ENCODE measurements around the gene PTPRE.
A peak's percentile ranks its signal among the peaks of the same experiment; 100 is the strongest.

The PTPRE gene

DNA sequence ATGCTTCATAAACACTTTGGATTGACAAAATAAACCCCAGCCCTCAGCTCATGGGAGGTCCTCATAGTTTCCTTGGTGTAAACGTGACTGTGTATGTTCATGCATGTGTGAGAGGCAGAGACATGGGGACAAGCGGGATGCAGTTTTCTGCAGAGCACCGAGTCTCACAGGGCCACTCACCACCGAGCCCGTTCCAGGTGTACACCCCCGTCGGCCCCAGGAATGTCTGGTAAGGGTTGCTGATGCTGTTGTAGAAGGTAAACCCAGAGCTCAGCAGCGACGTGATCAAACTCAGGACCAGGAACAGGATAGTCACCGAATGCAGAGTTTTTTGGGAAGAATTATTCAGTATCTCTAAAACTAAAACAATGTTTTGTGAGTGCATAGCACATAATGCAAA lies 23.4 kb upstream of the PTPRE start:
- DNase-seq (ENCODE audit: low spot score), result no peak

DNA sequence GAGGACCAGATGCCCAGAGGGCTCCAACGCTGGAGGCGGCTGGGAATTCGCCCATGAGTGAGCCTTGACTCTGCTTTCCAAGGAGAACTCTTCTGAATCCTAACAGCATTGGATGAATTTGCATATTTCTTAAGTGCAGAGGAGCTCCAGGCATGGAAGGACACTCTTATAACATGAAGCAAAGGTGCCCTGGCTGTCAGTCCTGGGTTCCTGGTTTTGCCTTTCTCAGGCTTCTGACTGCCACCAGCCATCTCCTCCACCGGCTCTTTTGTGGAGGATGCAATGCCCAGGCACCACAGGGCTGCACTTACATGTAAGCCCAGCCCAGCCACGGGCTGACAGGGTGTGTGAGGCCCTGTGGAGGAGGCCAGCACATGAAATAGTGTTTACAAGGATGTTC lies 22.4 kb upstream of the PTPRE start:
- DNase-seq (ENCODE audit: low spot score), result no peak

DNA sequence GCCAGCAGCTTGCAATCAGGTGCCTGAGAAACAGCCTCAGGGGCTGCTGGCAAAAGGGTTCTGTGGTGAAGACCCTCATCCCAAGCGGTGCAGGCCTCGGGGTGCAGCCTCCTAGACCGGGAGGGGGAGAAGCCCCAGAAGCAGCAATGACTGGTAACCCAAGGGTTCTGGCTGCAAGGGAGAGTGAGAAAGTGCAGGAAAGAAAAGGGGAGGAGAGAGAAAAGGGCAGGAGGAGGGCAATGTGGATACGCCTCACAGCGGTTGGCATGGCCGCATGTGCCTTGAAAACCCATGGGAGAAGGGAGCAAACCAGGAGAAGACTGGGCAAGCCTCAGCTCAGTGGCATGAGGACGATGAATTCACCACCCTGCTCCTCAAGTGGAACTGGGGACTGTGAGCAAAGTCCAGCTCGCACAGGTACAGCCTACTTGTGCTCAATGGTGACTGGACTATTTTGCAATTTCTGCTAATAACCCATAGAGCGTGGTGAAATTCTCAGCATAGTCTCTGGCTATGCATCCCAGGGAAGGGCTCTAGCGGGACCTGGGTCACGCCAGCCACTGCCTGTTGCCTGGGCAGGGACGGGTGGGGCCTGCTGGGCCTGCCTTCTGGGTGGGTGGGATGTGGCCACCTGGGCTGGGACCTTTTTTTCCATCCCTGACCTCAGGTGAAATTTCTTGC lies 20.4 kb upstream of the PTPRE start:
- DNase-seq (ENCODE audit: low spot score), result no peak

DNA sequence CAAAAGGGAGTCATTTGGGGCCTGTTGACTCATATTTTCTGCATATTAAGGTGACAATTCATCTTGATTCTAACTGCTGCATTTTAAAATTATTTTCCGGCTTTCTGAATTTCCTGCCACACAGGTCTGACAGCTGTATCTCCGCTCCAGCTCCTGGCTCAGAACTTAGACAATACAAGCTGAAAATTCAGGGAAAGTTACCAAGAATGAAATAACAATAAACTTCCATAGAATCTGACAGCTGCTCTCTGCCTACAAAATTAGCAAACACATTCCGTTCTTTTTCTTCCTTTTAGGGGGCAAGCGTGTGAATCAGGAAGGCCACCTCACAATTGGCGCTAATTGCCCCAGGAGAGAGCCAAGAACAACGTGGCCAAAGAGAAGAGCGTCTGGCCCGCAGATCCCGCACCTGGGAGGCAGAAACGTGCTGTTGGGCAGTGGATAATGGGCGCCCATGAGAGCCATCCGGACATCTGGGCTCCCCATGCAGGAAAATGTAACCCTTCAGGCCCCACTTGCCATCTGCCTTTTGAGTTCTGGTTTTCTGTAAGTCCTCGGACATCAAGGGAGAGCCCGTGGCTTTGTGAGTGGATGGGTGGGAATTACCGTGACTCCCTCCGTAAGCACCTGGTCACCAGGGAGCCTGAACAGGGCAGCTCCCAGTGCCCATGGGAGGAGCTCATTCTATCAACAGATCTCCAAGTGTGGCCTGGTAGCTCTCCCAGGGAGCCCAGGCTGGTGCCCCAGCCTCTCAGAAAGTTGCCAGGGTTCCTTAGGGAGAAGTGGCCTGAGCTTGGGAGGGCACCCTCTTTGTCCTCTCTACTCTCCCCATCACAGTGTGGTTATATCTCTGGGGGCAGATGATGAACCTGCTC lies 19.1 kb upstream of the PTPRE start:
- DNase-seq (ENCODE audit: low spot score), result no peak

DNA sequence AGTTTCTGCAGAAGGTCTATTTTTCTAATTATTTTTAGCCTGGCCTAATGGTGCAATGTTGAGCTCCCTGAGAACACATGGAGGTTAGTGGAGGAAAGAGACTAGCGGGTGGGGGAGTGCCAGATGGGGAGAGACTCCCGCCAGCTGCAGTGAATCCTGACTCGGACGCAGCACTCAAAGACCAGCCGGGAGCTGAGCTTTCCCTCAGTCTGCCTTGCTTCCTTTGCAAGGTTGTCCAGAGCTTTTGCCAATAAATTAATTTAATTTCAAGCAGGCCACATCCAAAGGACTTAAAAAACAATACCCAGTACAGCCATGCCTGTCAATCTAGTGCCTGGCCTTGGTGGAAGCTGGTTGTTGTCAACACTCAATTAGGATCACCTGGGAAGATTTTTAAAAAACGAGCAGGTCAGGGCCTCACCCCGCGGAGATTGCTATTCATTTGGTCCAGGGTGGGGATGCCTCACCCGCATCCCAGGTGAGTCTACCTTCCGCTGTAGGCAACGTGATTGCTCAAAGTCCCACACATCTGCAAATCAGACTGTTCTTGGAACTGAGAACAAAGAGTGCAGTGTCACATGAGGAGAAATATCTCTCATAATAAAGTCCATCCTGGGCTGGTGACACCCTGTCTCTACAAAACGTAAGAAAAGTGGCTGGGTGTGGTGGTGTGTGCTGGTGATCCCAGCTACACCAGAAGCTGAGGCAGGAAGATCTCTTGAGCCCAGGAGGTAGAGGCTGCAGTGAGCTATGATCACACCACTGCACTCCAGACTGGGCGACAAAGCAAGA lies 18.2 kb upstream of the PTPRE start:
- DNase-seq (ENCODE audit: low spot score), result no peak

DNA sequence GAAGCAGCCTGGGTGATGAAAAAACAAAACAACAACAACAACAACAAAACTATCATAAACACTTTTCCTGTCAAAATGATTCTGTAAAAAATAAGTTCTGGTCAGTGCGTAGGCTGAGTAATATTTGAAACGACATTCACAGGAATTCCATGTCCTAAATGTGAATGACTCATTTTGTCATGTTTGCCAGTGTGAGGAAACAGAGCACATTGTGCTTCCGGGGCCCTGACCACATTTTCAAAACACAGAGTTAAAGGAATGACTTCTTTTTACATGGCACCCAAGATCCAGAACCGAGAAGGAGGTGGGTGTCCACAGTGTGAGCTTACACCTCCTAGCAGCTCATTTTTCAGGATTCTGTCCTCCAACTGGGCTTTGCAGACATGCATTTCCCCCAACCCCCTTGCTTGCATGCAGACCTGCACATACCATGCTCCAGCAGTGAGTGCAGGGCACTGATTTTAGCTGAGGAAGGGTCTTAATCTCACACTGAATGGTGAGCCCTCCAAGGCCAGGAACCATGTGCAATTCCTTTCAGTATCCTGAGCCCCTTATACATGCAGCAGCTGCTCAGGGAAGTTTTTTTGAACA lies 17.2 kb upstream of the PTPRE start:
- peak; percentile 75 for DNase-seq (ENCODE audit: low spot score)

DNA sequence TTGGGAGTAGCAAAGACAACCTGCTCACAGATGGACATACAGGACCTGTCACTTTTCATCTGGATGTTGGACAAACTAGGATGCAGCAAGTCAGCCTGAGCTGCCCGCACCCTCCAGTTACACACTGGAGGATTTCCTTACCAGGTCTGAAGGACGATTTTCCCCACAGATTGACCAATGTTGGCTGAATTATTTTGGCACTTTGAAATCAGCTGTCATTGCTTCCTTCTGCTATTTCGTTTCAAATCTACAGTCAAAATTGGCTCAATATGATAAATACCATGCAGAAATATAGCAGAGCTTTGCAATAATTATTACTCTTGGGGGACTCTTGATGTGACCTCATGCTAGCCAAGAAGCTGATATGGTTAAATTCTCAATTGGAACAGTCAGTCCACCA lies 16.7 kb upstream of the PTPRE start:
- no peak for DNase-seq (ENCODE audit: low spot score)

DNA sequence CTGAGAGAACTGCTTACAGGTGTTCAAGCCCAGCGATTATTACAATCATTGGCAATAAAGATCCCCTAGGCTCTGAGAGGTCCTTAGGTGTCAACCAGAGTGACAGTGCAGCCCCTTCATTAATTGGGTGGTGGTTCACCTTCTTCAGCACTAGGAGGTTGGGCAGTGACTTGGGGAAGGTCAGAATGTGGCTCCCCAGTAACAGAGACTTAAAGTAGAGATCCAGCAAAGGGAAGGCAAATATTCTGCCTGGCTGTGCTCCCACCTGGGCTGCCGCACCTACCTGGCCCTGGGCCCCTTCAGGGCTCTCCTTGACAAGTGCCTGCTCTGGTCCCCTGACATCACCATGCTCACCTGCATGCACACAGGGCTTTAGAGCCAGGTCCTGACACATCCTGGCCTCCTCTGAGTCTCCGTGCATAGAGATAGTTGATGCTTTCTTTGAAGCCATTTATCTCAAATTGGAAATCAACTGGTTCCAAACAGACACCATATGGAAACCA lies 16.0 kb upstream of the PTPRE start:
- DNase-seq (ENCODE audit: low spot score), result no peak

DNA sequence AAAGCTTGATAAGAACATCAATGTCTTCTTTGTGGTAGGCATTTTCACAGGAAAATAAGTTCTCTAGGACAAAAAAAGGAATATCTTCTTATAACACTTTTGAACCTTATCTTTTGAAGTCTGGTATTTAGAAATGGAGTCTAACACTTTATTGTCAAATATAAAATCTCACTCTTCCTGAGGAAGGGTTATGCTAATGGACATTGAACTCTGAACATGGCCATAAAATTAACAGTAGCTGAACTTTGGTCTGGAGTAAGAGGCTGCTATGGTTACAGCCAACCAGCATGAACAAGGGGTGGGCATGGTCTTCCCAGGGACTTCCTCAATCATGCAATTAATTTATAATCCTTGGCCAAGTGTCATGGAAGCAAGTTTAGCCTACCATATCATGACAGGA lies 14.2 kb upstream of the PTPRE start, which contains the start of gene CLRN3:
TSS of gene CLRN3 (minus strand) at position 199 of the 400 bp plus-strand sequence. CDS start at position 42, 157 bp downstream.
- DNase-seq (ENCODE audit: low spot score), result no peak

DNA sequence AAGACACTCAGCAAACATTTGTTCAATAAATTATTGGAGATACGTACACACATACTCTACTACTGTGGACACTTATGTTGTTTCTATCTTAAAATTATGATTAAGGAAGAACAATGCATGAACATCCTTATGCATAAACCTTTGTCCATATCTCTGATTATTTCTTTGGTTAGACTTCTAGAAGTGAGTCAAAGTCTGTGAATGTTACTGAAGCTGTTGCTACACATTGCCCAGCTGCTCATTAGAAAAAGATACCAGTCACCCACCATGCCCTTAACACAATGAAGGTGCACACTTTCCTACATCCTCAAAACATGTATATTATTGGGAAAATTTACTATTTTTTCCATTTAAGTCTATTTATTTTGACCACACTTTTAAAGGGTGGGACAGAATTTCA lies 12.8 kb upstream of the PTPRE start:
- no peak for DNase-seq (ENCODE audit: low spot score)

DNA sequence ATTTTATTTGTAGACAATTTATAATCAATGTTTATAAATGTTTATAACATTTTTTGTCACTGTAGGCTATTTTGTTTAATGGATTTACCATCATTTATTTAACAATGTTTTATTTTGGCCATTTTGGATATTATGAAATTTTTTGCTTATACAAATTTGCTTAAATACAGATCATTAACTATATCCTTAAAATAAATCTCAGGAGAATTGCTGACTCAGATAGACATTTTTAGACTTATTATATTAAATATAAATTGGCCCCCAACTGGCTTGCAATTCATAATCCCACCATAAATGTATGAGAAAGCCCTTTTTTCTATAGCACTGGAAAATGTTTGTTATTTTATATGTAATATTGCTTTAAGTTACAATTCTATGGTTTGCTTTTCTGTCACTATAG lies 10.3 kb upstream of the PTPRE start:
- no peak for DNase-seq (ENCODE audit: low spot score)

DNA sequence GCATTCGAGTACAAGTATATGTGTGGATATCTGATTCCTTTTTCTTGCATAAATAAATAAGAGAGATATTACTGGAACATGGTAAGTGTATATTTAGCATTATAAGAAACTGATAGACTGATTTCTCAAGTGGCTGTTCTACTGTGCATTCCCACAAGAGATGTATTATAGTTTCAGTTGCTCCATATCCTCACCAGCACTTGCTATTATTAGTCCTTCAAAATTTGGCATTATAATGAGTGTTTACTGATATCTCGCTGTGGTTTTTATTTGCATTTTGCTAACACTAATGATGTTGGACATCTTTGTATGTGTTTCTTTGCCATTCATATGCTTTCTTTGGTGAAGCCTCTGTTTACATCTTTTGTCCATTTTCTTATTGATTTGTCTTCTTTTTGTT lies 9.7 kb upstream of the PTPRE start:
- DNase-seq (ENCODE audit: low spot score), result no peak

DNA sequence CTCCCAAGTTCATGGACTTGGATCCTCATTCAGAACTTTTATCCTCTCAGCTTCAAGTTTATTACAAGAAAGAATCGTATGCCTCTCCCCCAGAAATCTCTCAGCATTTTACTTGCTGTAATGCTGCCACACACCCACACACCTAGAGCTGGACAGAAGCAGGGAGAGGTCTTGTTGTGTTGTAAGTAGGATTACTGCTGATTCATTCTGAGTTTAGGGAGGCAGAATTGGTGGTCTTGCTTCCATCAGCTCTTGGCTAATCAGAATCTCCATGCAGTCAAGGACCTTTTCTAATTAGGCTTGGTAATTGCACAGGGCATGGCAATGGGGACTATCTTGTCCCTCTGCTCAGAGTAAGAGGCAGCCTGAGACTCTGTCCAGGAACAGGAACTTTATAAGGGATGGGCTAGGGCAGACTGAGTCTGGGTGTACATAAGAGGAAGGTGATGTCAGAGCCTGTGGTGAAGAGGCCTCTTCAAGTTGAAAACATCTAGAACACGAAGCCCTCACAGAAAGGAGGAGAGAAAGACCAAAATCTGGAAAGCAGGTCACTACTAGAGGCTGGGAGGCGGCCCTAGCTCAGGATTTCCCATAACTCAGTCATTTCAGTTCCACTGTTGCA lies 7.0 kb upstream of the PTPRE start:
- no peak for DNase-seq (ENCODE audit: low spot score)

DNA sequence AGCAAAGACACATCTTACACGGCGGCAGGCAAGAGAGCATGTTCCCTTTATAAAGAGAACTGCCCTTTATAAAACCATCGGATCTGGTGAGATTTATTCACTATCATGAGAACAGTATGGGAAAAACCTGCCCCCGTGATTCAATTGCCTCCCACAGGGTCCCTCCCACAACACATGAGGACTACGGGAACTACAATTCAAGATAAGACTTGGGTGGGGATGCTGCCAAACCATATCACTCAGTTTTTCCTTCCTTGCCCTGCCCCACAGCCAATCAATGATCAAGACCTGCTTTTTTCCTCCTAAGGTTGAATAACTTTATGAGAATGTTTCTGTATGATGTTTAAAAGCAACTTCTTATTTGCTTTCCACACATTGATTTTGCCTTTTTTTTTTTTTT lies 3.1 kb upstream of the PTPRE start:
- no peak for DNase-seq (ENCODE audit: low spot score)

DNA sequence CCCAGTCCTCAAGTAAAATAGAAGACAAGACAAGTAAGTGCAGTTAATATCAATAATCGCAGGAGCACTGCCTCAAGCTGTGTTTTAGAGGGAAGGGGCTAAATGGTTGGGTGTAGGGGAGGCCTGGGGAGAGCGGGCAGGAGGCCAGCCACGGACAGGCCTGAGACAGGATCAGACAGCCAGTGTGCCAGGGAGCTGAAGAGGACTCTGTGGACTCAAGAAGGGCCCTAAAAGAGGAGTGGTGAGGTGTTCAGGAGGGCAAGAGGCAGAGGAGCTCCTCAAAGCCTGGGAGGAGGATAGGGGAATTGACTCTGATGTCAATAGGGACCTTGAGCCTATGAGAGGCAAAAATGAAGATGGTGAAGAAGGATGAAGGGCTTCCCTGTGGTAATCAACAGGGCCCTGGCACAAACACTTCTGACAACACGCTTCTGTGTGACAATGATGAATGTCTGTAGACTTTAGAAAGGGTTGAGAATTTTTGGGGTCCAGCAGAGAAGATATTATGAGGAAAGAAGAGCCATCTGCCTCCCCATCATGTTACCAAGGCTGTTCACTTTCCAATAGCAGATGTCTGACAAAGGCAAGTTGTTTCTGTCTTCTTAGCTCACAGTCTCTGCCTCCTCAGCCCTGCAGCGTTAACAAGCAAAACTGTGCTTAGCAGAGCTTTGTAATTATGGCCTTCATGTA lies 2.4 kb upstream of the PTPRE start:
- no peak for DNase-seq (ENCODE audit: low spot score)

DNA sequence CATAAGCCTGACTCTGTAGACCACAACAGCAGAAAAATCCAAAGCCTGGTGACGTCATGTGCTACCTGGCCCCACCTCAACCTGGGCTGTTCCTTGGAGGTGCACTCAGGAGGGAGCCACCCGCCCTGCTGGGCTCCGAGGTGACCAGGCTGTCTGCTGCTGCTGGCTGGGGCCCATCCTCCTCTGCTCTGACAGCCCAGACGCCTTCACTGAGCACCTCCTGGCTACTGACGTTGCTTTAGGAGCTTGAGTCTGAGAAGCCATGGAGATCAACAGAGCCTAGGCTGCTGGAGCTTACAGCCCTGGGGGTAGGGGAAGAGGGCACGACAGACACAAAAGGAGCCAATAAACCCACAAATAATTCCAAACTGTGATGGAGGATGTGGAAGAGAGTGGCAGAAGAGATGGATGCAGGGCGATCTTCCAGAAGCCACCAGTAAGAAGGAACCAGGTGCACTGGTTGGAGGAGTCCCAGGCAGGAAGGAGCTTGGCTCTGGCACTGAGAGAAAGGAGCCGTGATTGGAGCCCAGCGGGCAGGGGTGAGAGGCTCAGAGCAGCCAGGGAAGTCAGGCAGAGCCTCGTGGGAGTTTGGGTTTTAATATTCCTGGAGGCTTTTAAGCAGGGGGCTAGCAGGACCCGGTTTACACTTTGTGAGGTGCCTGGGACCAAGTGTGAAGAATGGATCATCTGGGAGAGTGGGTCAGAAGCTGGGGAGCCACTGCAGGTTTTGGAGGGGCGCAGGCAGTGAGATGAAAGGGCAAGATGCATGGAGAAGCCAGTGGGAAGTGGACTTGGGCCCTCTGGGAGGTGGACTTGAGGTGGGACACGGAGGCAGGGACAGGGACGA lies 1.7 kb upstream of the PTPRE start:
- no peak for DNase-seq (ENCODE audit: low spot score)

DNA sequence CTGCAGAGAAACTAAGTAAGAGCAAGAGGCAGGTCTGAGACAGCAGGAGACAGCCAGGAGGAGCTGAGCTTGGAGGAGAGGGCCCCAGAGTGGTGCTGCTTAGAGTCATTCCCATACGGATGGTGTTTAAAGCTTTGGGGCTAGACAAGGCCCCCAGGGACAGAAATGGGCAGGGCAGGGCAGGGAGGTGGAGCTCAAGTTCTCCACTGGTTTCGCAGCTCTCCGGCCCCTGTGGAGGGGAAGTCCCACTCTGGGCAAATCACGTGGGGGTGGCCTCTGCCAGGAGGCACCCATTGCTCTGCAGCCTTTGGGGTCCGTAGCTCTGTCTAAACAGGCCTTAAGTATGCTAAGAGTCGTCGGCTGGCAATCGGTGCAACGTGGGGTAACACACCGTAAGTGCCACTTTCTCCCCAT lies 1.0 kb upstream of the PTPRE start:
- DNase-seq (ENCODE audit: low spot score), result no peak

DNA sequence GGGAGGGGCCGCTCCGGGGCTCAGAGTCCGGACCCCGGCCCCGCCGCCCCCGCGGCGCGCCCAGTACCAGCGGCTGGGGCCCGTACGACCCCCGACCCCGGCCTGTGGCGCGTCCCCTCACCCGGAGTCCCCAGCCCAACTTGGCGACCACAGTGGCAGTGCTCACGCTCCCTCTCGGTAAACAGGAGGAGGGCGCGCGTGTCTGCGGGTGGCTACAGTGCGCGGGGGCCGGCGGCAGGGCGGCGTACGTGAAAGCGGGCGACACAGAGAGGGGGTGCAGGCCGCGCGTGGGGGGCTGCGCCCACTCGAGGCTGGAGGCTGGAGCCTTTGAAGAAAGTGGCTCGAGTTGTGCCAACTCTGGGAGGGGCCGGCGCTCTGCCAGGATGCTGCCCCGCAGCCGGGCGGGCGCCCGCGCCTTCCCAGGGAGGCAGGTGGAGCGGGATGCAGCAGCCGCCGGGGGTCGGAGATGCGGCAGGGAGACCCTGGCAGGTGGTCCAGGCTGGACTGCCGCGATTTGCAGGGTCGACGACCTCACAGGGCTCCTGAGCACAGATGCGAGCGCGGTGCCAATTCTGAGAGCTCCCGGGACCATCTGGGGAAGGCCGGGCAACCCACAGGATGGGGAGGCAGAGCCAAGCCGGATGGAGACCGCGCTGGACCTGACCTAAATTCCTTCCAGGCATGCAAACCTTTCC lies 655 bp downstream of the PTPRE start:
- peak; percentile 76 for DNase-seq (ENCODE audit: low spot score)

Data from AG08395 (cell line).